Kidney epithelial cell (primary cell): ENCODE measurements around the gene SEMA4B. TPM values are rescaled to one million over a fixed set of nuclear protein-coding genes. Genes with fewer than 3 reads are reported as not detected.

Experiments
- DNase-seq: peaks from one replicate; pipeline ENCODE4 v3.0.0-alpha.2; 2010; ENCODE audit warnings: low read depth
- H3K27me3 ChIP-seq: 2 replicates; pipeline ENCODE4 v1.6.0; 2011; ENCODE audit warnings: low read length; ENCODE audit not compliant: control insufficient read depth, insufficient read depth
- H3K36me3 ChIP-seq: 2 replicates; pipeline ENCODE4 v1.5.1; 2011; ENCODE audit warnings: low read length; ENCODE audit not compliant: control insufficient read depth, insufficient read depth
- H3K4me3 ChIP-seq: 2 replicates; pipeline ENCODE4 v1.5.1; 2011; ENCODE audit warnings: low read depth, mild to moderate bottlenecking, control low read depth, low read length
- total RNA-seq: library from RNA; depleted of rRNA; stranded (reverse); fragments of >200 nt; gene quantifications from 2 replicates; pipeline ENCODE4 v1.2.3, GENCODE V29; 2015
- TF ChIP-seq, protein P1 (sequence below): IDR thresholded peaks from 2 replicates; pipeline ENCODE4 v1.5.1; 2011; ENCODE audit warnings: mild to moderate bottlenecking, moderate library complexity, low read length, control low read depth, inconsistent platforms; ENCODE audit not compliant: insufficient read depth, poor library complexity, severe bottlenecking

SEMA4B gene
- total RNA-seq, 1 donor from 2014 or later = 44.2 TPM

- no peaks in the 10 kb centered on the region for H3K36me3 ChIP-seq
- TF ChIP-seq, protein P1, sequence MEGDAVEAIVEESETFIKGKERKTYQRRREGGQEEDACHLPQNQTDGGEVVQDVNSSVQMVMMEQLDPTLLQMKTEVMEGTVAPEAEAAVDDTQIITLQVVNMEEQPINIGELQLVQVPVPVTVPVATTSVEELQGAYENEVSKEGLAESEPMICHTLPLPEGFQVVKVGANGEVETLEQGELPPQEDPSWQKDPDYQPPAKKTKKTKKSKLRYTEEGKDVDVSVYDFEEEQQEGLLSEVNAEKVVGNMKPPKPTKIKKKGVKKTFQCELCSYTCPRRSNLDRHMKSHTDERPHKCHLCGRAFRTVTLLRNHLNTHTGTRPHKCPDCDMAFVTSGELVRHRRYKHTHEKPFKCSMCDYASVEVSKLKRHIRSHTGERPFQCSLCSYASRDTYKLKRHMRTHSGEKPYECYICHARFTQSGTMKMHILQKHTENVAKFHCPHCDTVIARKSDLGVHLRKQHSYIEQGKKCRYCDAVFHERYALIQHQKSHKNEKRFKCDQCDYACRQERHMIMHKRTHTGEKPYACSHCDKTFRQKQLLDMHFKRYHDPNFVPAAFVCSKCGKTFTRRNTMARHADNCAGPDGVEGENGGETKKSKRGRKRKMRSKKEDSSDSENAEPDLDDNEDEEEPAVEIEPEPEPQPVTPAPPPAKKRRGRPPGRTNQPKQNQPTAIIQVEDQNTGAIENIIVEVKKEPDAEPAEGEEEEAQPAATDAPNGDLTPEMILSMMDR = no peak
- H3K4me3 ChIP-seq = no peak overlapping the region
- H3K27me3 ChIP-seq = no peaks in the 10 kb centered on the region
- peak; percentile 100 for DNase-seq
Measured at GRCh38 chr15:90165659-90166489, 35.3 kb upstream of the SEMA4B start.

DNA sequence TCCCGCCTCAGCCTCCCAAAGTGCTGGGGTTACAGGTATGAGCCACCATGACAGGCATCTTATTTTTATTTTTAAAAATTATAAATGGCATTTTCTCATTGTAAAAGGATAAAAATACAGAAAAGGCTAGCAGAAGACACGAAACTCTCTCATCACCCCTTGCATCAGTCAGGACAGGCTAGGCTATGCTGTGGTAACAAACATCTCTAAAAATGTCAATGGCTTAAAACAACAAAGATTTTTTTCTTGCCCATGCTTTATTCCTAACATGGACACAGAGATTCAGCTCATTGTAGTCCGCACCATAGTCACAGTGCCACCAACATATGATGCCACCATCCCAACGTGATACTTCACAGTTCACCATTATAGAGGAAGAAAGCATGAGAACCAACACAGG lies 34.0 kb upstream of the SEMA4B start:
- Histone ChIP-seq H3K36me3 (no peaks in the 10 kb centered on the region), H3K27me3 (no peaks in the 10 kb centered on the region), H3K4me3 (no peak overlapping the region)
- TF ChIP-seq, protein P1 = no peak
- DNase-seq = no peak

DNA sequence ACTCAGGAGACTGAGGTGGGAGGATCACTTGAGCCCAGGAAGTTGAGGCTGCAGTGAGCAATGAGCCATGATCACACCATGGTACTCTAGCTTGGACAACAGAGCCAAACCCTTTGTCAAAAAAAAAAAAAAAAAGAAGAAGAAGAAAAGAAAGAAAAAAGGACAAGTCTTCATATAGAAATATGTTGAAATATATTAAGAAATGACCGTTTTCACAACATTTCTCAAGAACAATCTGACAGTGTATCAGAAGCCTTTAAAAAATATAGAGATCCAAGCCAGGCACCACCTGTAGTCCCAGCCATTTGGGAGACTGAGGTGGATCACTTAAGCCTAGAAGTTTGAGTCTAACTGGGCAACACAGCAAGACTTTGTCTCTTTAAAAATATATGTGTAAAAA lies 29.5 kb upstream of the SEMA4B start:
- no peak for DNase-seq
- no peaks in the 10 kb centered on the region for H3K27me3 ChIP-seq
- no peak overlapping the region for H3K4me3 ChIP-seq
- TF ChIP-seq, protein P1 = no peak
- H3K36me3 ChIP-seq = no peaks in the 10 kb centered on the region

GRCh38 chr15:90173372-90173771 lies 27.8 kb upstream of the SEMA4B start:
- no peaks in the 10 kb centered on the region for H3K36me3 ChIP-seq
- no peak overlapping the region for H3K4me3 ChIP-seq
- H3K27me3 ChIP-seq = no peaks in the 10 kb centered on the region
- no peak for DNase-seq
- TF ChIP-seq, protein P1 = no peak

DNA sequence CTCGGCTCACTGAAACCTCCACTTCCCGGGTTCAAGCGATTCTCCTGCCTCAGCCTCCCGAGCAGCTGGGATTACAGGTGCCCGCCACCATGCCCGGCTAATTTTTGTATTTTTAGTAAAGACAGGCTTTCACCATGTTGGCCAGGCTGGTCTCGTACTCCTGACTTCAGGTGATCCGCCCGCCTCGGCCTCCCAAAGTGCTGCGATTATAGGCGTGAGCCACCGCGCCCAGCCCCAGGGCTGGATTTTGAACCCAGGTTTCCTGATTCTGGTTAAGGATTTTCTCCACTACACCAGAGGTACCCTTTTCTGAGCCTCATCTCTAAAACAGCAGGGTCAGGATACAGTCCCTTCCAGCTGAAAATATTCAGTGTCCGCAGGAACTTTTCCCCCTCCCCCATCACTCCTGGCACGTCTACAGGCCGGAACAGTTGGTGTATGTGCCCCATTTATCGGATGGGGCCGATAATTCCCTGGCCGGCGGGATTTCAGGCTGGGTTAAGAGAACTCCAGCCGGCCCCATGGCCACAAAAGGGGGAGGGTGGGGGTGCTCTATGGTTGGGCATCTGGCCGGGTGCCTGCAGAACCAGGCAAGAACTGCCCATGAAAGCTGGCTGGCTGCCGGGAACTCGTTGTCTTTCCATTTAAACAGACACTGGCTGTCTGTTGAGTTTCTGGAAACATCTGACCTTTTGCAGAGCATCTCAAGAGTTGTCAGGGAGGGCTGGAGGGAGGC lies 26.8 kb upstream of the SEMA4B start:
- H3K36me3 ChIP-seq = no peaks in the 10 kb centered on the region
- DNase-seq = no peak
- TF ChIP-seq, protein P1 = no peak
- no peaks in the 10 kb centered on the region for H3K27me3 ChIP-seq
- H3K4me3 ChIP-seq = no peak overlapping the region

- no peak overlapping the region for H3K4me3 ChIP-seq
- no peak for DNase-seq
- TF ChIP-seq, protein P1 = no peak
- no peaks in the 10 kb centered on the region for H3K36me3 ChIP-seq
- H3K27me3 ChIP-seq = no peaks in the 10 kb centered on the region
Measured at GRCh38 chr15:90177012-90177411, 24.1 kb upstream of the SEMA4B start.
